Gastroesophageal sphincter (tissue), 4 donors: ENCODE results near the gene U2AF1L4. TPM values are rescaled to one million over a fixed set of nuclear protein-coding genes. Genes with fewer than 3 reads are reported as not detected.
"Not testable (repeated sequence)": the region's sequence is repeated elsewhere in the genome, so short reads cannot be mapped to it uniquely, and the experiment has no call there.

Source experiments
- ATAC-seq: fragments of 150-250 bp; one replicate; pipeline ENCODE4 v1.9.1; 2016; ENCODE audit warnings: mild to moderate bottlenecking, moderate library complexity
- H3K27ac ChIP-seq, 4 donors: fragments of 200-600 bp; sonication (generic) in 3 of 4; 1 replicate in 3 of 4; 2 replicates in 1 of 4; pipeline ENCODE4 v1.5.1; 2016 to 2019
- H3K27me3 ChIP-seq: fragments of 200-600 bp; sonication (generic); one replicate; pipeline ENCODE4 v1.5.1; 2019
- H3K36me3 ChIP-seq, 2 donors: fragments of 200-600 bp; sonication (generic); one replicate each; pipeline ENCODE4 v1.5.1; 2019; ENCODE audit warnings: control low read depth in 1 of 2
- H3K4me1 ChIP-seq, 3 donors: fragments of 200-600 bp; sonication (generic); 1 replicate in 2 of 3; 2 replicates in 1 of 3; pipeline ENCODE4 v1.5.1; 2016 to 2019; ENCODE audit warnings: control low read depth in 2 of 3
- H3K4me3 ChIP-seq, 2 donors: fragments of 200-600 bp; sonication (generic); one replicate each; pipeline ENCODE4 v1.5.1; 2019; ENCODE audit warnings: mild to moderate bottlenecking in 1 of 2, moderate library complexity in 1 of 2
- H3K9me3 ChIP-seq, 3 donors: fragments of 200-600 bp; sonication (generic); one replicate each; pipeline ENCODE4 v1.5.1; 2017 to 2019; ENCODE audit warnings: control low read depth in 2 of 3
- EP300 ChIP-seq: sonication (generic); formaldehyde crosslinking; IDR thresholded peaks from one replicate; pipeline ENCODE4 v1.6.1; 2017; ENCODE audit warnings: antibody characterized with exemption, mild to moderate bottlenecking
- POLR2A ChIP-seq, 2 donors: fragments of 450-650 bp; IDR thresholded peaks; one replicate each; pipeline ENCODE4 v1.6.1; 2017; ENCODE audit warnings: antibody characterized with exemption in 2 of 2, mild to moderate bottlenecking in 2 of 2, moderate library complexity in 1 of 2
- POLR2AphosphoS5 ChIP-seq: sonication (generic); formaldehyde crosslinking; IDR thresholded peaks from one replicate; pipeline ENCODE4 v1.6.1; 2017; ENCODE audit warnings: antibody characterized with exemption
- WGBS, 2 donors: methylation state at CpG; one replicate each; pipeline ENCODE4 v1.1.5; 2018; ENCODE audit warnings: low coverage in 1 of 2; 5-methylcytosine and 5-hydroxymethylcytosine counted together
- total RNA-seq, 4 donors: library from RNA; depleted of rRNA; stranded (reverse); fragments of >200 nt; gene quantifications; one replicate each; pipeline ENCODE4 v1.1.0, GENCODE V29; 2016
- TF ChIP-seq, protein P1 (sequence below), 4 experiments: fragments of 200-600 bp in 2 of 4; fragments of 450-650 bp in 2 of 4; sonication (generic) in 1 of 4; IDR thresholded peaks; one replicate each; pipeline ENCODE4 v1.5.1; 2017 to 2019; ENCODE audit warnings: antibody characterized with exemption in 4 of 4, mild to moderate bottlenecking in 2 of 4, moderate library complexity in 2 of 4

Gene U2AF1L4
- total RNA-seq, 4 donors from 2014 or later: 7.5 to 29.3 (median 23.7) TPM

GRCh38 chr19:35773020-35773806 lies 28.0 kb upstream of the U2AF1L4 start:
- peaks cover 0 to 23% (median 5%) of the 10 kb centered on the region in 3 donors for H3K4me1 ChIP-seq
- no peak overlapping the region for H3K27ac ChIP-seq
- 39 to 50% methylated on average over 7 to 8 of the region's 9 CpGs for WGBS, 2 donors
- no peak overlapping the region for H3K4me3 ChIP-seq
- H3K9me3 ChIP-seq: no peaks in the 10 kb centered on the region
- no peak for ATAC-seq
- H3K36me3 ChIP-seq: peaks cover 0 to 17% of the 10 kb centered on the region in 2 donors
- no peaks in the 10 kb centered on the region for H3K27me3 ChIP-seq
- TF ChIP-seq EP300 (no peak), POLR2A (IDR thresholded peaks at IDR 0.05) (no peak), POLR2AphosphoS5 (no peak)
- TF ChIP-seq, protein P1, sequence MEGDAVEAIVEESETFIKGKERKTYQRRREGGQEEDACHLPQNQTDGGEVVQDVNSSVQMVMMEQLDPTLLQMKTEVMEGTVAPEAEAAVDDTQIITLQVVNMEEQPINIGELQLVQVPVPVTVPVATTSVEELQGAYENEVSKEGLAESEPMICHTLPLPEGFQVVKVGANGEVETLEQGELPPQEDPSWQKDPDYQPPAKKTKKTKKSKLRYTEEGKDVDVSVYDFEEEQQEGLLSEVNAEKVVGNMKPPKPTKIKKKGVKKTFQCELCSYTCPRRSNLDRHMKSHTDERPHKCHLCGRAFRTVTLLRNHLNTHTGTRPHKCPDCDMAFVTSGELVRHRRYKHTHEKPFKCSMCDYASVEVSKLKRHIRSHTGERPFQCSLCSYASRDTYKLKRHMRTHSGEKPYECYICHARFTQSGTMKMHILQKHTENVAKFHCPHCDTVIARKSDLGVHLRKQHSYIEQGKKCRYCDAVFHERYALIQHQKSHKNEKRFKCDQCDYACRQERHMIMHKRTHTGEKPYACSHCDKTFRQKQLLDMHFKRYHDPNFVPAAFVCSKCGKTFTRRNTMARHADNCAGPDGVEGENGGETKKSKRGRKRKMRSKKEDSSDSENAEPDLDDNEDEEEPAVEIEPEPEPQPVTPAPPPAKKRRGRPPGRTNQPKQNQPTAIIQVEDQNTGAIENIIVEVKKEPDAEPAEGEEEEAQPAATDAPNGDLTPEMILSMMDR (IDR thresholded peaks at IDR 0.05): no peak

GRCh38 chr19:35772362-35772761 lies 27.1 kb upstream of the U2AF1L4 start:
- peaks cover 0 to 30% (median 5%) of the 10 kb centered on the region in 3 donors for H3K4me1 ChIP-seq
- H3K27ac ChIP-seq, H3K27me3 ChIP-seq, ATAC-seq, H3K4me3 ChIP-seq, H3K9me3 ChIP-seq: not testable (repeated sequence)
- peaks cover 0 to 13% of the 10 kb centered on the region in 2 donors for H3K36me3 ChIP-seq
- 82 to 92% methylated on average over 4 to 5 of the region's 5 CpGs for WGBS, 2 donors

DNA sequence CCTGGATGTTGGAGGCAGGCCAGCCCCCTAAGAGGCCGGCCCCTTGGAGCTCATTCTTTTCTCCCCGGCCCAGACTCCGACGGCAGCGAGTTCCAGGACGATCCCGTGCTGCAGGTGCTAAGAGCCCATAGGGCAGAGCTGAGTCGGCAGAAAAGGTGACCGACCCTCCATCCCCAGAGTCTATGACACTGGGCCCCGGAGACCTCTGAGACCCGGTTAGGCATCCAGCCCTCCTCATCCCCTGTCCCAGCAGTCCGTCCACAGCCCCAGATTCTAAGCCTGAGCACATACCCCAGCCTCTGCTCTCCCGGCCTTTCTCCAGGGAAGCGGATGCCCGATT lies 22.8 kb upstream of the U2AF1L4 start:
- TF ChIP-seq POLR2AphosphoS5: no peak
- no peak for TF ChIP-seq POLR2A (IDR thresholded peaks at IDR 0.05)
- TF ChIP-seq EP300: no peak
- TF ChIP-seq, protein P1 (IDR thresholded peaks at IDR 0.05): no peak
- peaks cover 0 to 9% (median 0%) of the 10 kb centered on the region in 3 donors for H3K4me1 ChIP-seq
- H3K36me3 ChIP-seq: peaks cover 0 to 46% of the 10 kb centered on the region in 2 donors
- no peaks in the 10 kb centered on the region for H3K27me3 ChIP-seq
- 48 to 68% methylated on average over 4 to 5 of the region's 15 CpGs for WGBS, 2 donors
- no peak for ATAC-seq
- peak overlapping the region in 1 of 4 donors; percentile 7 for H3K27ac ChIP-seq
- no peaks in the 10 kb centered on the region for H3K9me3 ChIP-seq
- H3K4me3 ChIP-seq: no peak overlapping the region

DNA sequence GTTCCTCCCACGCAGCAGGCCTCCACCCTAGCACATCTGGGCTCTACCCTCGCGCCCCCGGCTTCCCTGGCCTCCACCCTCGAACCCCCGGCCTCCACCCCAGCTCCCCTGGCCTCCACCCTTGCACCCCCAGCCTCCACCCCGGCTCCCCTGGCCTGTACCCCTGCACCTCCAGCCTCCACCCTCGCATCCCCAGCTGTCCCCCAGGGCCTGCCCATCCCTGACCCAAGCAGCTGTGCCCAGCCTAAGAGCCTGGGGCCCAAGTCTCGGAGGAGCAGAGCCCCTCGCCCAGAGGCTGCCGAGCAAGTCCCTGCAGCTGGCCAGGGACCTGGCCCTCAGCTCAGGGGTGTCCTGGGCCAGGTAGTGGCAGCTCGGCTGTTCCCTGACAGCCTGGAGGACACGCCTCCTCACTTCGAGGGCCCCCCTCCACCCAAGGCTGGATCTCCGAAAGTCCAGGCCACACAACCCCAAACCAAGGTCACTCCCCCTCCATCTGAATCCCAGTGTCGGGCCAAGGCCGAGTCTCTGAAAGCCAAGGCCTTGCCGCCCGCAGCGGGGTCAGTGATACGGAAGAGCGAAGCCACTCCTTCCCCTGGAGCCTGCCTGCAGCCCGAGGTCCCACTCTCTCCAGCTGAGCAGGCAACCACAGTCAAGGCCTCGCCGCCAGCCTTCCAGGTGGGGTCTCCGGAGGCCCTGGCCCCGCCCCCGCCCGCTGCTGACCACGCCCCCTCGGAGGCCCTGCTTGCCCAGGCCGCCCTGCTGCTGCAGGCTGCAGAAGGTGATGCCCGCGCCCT lies 22.3 kb upstream of the U2AF1L4 start:
- Histone ChIP-seq H3K36me3 (peaks cover 0 to 52% of the 10 kb centered on the region in 2 donors), H3K4me3 (no peak overlapping the region), H3K4me1 (peaks cover 0 to 9% (median 0%) of the 10 kb centered on the region in 3 donors), H3K27ac (peak overlapping the region in 1 of 4 donors; percentile 7), H3K9me3 (no peaks in the 10 kb centered on the region), H3K27me3 (no peaks in the 10 kb centered on the region)
- 60 to 85% methylated on average over 1 to 4 of the region's 34 CpGs for WGBS, 2 donors
- TF ChIP-seq, protein P1 (IDR thresholded peaks at IDR 0.05): no peak
- no peak for TF ChIP-seq POLR2A (IDR thresholded peaks at IDR 0.05)
- no peak for TF ChIP-seq EP300
- no peak for TF ChIP-seq POLR2AphosphoS5
- ATAC-seq: no peak

DNA sequence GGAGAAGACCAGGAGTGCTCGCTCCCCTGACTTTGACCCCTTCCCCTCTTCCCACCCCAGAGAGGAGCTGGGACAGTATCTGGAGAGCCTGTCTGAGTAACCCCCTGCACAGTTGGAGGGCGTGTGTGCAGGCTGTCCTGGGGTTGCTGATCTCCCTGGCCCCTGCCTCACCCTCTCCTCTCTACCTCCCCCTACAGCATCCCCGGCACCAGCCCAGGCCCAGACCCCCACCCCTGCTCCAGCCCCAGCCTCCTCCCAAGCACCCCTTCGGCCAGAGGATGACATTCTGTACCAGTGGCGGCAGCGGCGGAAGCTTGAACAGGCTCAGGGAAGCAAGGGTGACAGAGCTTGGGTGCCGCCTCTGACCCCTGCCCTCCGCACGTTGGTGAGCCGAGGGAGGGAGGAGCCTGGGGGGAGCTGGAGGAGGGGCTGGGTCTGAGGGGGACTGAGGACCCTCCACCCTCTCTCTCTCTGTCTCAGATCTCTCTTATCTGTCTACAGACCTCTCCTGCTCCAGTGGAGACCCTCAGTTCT lies 21.4 kb upstream of the U2AF1L4 start:
- no peak for ATAC-seq
- no peak overlapping the region for H3K27ac ChIP-seq
- no peak for TF ChIP-seq POLR2A (IDR thresholded peaks at IDR 0.05)
- TF ChIP-seq, protein P1 (IDR thresholded peaks at IDR 0.05): no peak
- no peak for TF ChIP-seq POLR2AphosphoS5
- TF ChIP-seq EP300: no peak
- H3K9me3 ChIP-seq: no peaks in the 10 kb centered on the region
- H3K4me3 ChIP-seq: no peak overlapping the region
- H3K36me3 ChIP-seq: peaks cover 0 to 60% of the 10 kb centered on the region in 2 donors
- H3K27me3 ChIP-seq: no peaks in the 10 kb centered on the region
- 100% methylated on average over 1 of the region's 11 CpGs; no CpG with 5 or more reads in 1 of the 2 donors for WGBS, 2 donors
- H3K4me1 ChIP-seq: peaks cover 0 to 9% (median 0%) of the 10 kb centered on the region in 3 donors
